Measurements from ENCODE around the gene ZNF598.

DNA sequence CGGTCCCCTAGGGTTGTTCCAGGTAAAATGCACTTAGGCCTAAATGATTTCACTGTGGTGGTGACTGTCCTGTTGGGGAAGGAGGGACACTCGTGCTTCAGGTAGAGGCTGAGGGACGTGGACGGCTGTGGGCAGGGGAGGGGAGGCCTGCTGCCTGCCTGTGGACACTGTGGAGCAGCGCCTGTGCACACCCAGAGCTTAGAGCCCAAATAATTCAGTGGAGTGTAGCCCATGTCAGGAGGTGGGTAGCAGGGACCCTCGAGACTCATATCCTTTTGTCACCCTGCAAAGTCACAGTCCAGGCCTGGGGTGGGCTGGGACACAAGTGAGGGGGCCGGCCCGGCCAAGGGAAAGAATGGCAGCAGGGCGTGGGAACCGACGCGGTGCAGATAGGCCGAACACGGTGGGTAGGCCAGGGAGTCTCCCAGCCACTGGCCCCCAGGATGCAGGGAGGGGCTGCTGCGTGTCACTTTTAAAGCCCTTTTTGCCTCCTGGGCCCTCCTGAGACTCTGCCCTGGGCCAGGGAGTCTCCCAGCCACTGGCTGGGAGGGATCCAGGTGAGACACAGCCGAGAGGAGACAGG, 16.3 kb upstream of the ZNF598 start:
- TF ChIP-seq, protein P1, sequence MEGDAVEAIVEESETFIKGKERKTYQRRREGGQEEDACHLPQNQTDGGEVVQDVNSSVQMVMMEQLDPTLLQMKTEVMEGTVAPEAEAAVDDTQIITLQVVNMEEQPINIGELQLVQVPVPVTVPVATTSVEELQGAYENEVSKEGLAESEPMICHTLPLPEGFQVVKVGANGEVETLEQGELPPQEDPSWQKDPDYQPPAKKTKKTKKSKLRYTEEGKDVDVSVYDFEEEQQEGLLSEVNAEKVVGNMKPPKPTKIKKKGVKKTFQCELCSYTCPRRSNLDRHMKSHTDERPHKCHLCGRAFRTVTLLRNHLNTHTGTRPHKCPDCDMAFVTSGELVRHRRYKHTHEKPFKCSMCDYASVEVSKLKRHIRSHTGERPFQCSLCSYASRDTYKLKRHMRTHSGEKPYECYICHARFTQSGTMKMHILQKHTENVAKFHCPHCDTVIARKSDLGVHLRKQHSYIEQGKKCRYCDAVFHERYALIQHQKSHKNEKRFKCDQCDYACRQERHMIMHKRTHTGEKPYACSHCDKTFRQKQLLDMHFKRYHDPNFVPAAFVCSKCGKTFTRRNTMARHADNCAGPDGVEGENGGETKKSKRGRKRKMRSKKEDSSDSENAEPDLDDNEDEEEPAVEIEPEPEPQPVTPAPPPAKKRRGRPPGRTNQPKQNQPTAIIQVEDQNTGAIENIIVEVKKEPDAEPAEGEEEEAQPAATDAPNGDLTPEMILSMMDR (IDR thresholded peaks at IDR 0.05) = no peak
- TF ChIP-seq EP300 (IDR thresholded peaks at IDR 0.05) (no peak), POLR2A (IDR thresholded peaks at IDR 0.05) (no peak)
